NCI-H524 (cell line): ENCODE results near the gene GPX5.
"Not testable (repeated sequence)": the region's sequence is repeated elsewhere in the genome, so short reads cannot be mapped to it uniquely, and the experiment has no call there.

Source experiments
- DNase-seq, 2 experiments: peaks; one replicate each; lab custom pipeline; 2025; lab: John Stamatoyannopoulos, UW

Gene GPX5

GRCh38 chr6:28525496-28526039 lies at the start of gene GPX5:
Gene GPX5 (plus strand): TSS chr6:28525881. CDS start chr6:28526014, 133 bp downstream.
- DNase-seq = no peak

- no peak for DNase-seq
These were observed 47.2 kb upstream of the GPX5 start for GRCh38 chr6:28478518-28478917.

GRCh38 chr6:28480253-28480932 lies 45.3 kb upstream of the GPX5 start:
- no peak for DNase-seq

GRCh38 chr6:28485482-28485881 lies 40.2 kb upstream of the GPX5 start:
- DNase-seq = no peak

- no peak for DNase-seq
These were observed 39.1 kb upstream of the GPX5 start for GRCh38 chr6:28486533-28486932.

- DNase-seq = no peak
These were observed 38.5 kb upstream of the GPX5 start for GRCh38 chr6:28486988-28487742.

GRCh38 chr6:28488916-28489365 lies 36.7 kb upstream of the GPX5 start:
- DNase-seq = peak; percentile 21 to 60

- peak; percentile 49 to 67 for DNase-seq
These were observed 36.1 kb upstream of the GPX5 start for GRCh38 chr6:28489366-28490204.

GRCh38 chr6:28490205-28490890 lies 35.3 kb upstream of the GPX5 start:
- peak in 1 of 2 experiments; percentile 28 for DNase-seq

- no peak for DNase-seq
These were observed 33.7 kb upstream of the GPX5 start for GRCh38 chr6:28491984-28492317.

GRCh38 chr6:28496099-28496779 lies 29.4 kb upstream of the GPX5 start:
- DNase-seq = peak in 1 of 2 experiments; percentile 37

GRCh38 chr6:28497306-28497705 lies 28.4 kb upstream of the GPX5 start:
- no peak for DNase-seq

GRCh38 chr6:28497893-28498292 lies 27.8 kb upstream of the GPX5 start:
- DNase-seq = no peak

- DNase-seq = no peak
These were observed 24.4 kb upstream of the GPX5 start for GRCh38 chr6:28501259-28501658.

GRCh38 chr6:28502136-28502535 lies 23.5 kb upstream of the GPX5 start:
- DNase-seq = not testable (repeated sequence)

GRCh38 chr6:28502709-28503305 lies 22.9 kb upstream of the GPX5 start:
- not testable (repeated sequence) for DNase-seq

GRCh38 chr6:28505733-28506132 lies 19.9 kb upstream of the GPX5 start:
- no peak for DNase-seq

GRCh38 chr6:28506807-28507475 lies 18.7 kb upstream of the GPX5 start:
- DNase-seq = no peak

- no peak for DNase-seq
These were observed 13.9 kb upstream of the GPX5 start for GRCh38 chr6:28511628-28512300.
